SH-SY5Y (cell line): ENCODE measurements around the gene KCNK15.

ENCODE experiments used
- GATA2 ChIP-seq: IDR thresholded peaks from 2 replicates; pipeline ENCODE4 v1.6.1; 2011; ENCODE audit warnings: mild to moderate bottlenecking, low read depth, low read length
- GATA3 ChIP-seq: IDR thresholded peaks from 2 replicates; pipeline ENCODE4 v1.6.1; 2011; ENCODE audit warnings: low read depth, mild to moderate bottlenecking, low read length, moderate library complexity

- TF ChIP-seq GATA2 (no peak), GATA3 (no peak)
Measured at GRCh38 chr20:44732327-44732726, 13.3 kb upstream of the KCNK15 start.
